MM.1S (cell line): Measurements from ENCODE around the gene GPX4.

Source experiments
- CTCF ChIP-seq: fragments of 300-600 bp; sonication (generic); IDR thresholded peaks from 2 replicates; pipeline ENCODE4 v1.5.1; 2016; ENCODE audit warnings: antibody characterized with exemption, low read length, mixed read lengths
- EZH2 ChIP-seq: fragments of 300-600 bp; sonication (generic); optimal IDR thresholded peaks from 2 replicates; pipeline ENCODE3; 2017; ENCODE audit warnings: low read depth, mild to moderate bottlenecking, antibody characterized with exemption, low read length, mixed read lengths
- EZH2phosphoT487 ChIP-seq: fragments of 300-600 bp; sonication (generic); IDR thresholded peaks from 2 replicates; pipeline ENCODE4 v1.6.1; 2018; ENCODE audit warnings: antibody characterized with exemption, low read length

DNA sequence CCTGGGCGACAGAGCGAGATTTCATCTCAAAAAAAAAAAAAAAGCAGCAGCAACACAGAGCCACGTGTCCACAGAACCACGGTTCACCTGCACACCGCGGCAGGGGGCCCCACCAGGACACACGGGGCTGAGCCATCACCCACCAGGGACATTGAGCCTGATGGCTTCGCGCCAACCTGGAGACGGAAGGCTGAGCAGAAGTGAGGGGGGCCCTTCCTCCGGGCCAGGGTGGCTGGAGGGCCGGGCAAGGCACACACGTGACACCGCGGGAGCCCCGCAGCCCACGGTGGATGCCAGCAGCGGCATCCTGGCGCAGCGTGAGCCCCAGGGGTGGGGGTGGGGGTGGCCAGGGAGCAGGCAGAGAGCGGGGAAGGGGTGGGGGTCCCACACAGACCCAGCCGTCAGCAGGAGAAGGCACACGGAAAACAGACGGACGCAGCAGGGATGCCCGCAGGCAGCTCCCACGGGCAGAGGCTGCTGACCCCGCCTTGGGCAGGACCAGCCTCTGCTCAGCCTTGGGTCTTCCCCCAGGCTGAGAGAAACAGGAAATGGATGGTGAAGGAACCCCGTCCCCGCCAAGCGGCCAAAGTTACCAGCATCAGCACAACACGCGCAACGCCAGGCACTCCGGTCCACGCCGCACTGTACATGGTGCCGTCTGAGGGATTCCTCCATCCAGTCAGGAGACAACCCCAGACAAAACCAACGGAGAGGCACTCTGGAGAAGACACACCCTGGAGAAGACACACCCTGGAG, 36.7 kb downstream of the GPX4 start:
- TF ChIP-seq CTCF (no peak), EZH2 (no peak), EZH2phosphoT487 (no peak)
